Small intestine (tissue), 7 donors: ENCODE results near the gene TEX48. TPM values are rescaled to one million over a fixed set of nuclear protein-coding genes. Genes with fewer than 3 reads are reported as not detected.

Source experiments
- DNase-seq, 2 donors: peaks; one replicate each; pipeline versions ENCODE4 v3.0.0 to v3.0.0-alpha.2; 2013
- FAIRE-seq: peaks from 2 replicates; lab custom pipeline; 2012; peaks lifted over from hg19 to GRCh38; lab: Jason Lieb, UNC
- H3K27ac ChIP-seq, 3 donors: one replicate each; pipeline ENCODE4 v1.5.1; 2013; ENCODE audit warnings: low read length in 2 of 3, mild to moderate bottlenecking in 2 of 3, control low read depth in 1 of 3, inconsistent platforms in 1 of 3, low read depth in 1 of 3, moderate library complexity in 1 of 3
- H3K27me3 ChIP-seq, 3 donors: one replicate each; pipeline ENCODE4 v1.6.1; 2013; ENCODE audit warnings: low read length in 3 of 3, inconsistent platforms in 1 of 3; ENCODE audit not compliant: control insufficient read depth in 3 of 3, insufficient read depth in 3 of 3
- H3K36me3 ChIP-seq, 3 donors: one replicate each; pipeline ENCODE4 v1.6.1; 2013; ENCODE audit warnings: low read length in 3 of 3, inconsistent platforms in 1 of 3, low read depth in 1 of 3, mild to moderate bottlenecking in 1 of 3, moderate library complexity in 1 of 3; ENCODE audit not compliant: control insufficient read depth in 3 of 3, insufficient read depth in 2 of 3
- H3K4me1 ChIP-seq, 3 donors: one replicate each; pipeline ENCODE4 v1.6.1; 2013; ENCODE audit warnings: low read length in 2 of 3, inconsistent platforms in 1 of 3, low read depth in 1 of 3, mild to moderate bottlenecking in 1 of 3, moderate library complexity in 1 of 3; ENCODE audit not compliant: control insufficient read depth in 3 of 3, insufficient read depth in 2 of 3
- H3K4me3 ChIP-seq, 3 donors: one replicate each; pipeline ENCODE4 v1.5.1; 2013; ENCODE audit warnings: low read length in 3 of 3, control low read depth in 1 of 3, inconsistent platforms in 1 of 3, low read depth in 1 of 3, mild to moderate bottlenecking in 1 of 3, moderate library complexity in 1 of 3
- H3K9me3 ChIP-seq, 2 donors: one replicate each; pipeline ENCODE4 v1.6.1; 2013; ENCODE audit warnings: low read depth in 1 of 2, low read length in 1 of 2; ENCODE audit not compliant: control insufficient read depth in 2 of 2, insufficient read depth in 1 of 2
- WGBS, 3 donors: extraction: QIAGEN DNeasy Blood & Tissue Kit; methylation state at CpG; one replicate each; pipeline ENCODE4 v1.1.7; 2013; 5-methylcytosine and 5-hydroxymethylcytosine counted together
- polyA plus RNA-seq, 4 donors: library from polyadenylated mRNA; stranded (reverse) in 3 of 4; unstranded in 1 of 4; fragments of 200-250 nt in 3 of 4; fragments of 120-200 nt in 1 of 4; gene quantifications; one replicate each; pipeline versions ENCODE4 v1.2.1 to v1.2.3, GENCODE V29; 2013
- donor health status: healthy with polysubstance abuse.
- donor health status: control.
- donor health status: control.
- donor health status: Bipolar disorder and iron deficiency.
- donor health status: healthy.

TEX48 gene
- polyA plus RNA-seq, 4 donors = not detected

DNA sequence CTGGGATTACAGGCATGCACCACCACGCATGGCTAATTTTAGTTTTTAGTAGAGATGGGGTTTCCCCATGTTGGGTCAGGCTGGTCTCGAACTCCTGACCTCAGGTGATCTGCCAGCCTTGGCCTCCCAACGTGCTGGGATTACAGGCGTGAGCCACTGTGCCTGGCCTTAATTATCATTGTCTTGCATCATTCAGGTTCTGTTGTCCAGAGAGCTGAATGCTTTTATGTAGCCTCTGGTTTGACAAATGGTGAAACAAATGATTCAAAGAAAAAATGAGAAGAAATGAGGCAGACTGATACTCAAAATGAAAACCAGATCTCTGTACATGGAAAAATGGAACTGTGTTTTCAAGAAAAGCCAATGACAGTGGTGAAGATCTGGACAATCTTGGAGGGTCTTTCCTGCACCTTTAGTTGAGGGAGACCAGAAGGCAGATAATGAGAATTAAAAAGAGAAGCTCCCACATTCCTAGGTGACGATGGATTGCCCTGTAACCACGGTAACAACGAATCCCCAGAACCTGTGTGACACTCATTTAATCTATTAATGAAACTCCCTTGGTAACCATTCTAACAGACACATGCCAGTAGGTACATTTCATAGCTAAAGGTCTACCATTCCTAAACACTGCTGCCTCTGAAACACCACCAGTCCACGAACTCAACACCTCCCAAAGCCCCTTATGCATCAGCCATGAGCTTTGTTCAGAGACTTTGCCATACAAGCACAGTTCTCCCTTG lies 1.6 kb downstream of the TEX48 start:
- DNase-seq (no peak), FAIRE-seq (no peak)
- Histone ChIP-seq H3K4me1 (no peaks in the 10 kb centered on the region), H3K4me3 (no peak overlapping the region), H3K27ac (no peak overlapping the region), H3K9me3 (no peaks in the 10 kb centered on the region), H3K27me3 (no peaks in the 10 kb centered on the region), H3K36me3 (no peaks in the 10 kb centered on the region)
- WGBS, 3 donors = 63 to 74% (median 64%) methylated on average over 8 of the region's 8 CpGs

DNA sequence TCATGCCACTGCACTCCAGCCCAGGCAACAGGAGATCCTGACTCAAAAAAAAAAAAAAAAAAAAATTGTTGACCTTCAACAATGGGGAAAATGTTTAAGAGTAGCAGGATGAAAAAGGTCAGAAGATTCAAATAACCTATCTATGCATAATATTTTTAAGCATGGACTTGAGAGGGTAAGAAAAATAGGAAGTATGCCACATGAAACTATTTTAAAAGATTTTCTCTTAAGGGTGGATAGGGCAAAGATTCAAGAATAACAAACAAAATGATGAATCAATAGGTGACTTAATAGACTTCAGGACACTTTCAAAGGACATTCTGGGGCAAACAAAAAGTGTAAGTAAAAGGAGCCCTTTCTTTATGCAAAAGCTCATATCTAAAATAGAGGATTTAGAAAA lies 3.2 kb downstream of the TEX48 start:
- Histone ChIP-seq H3K27ac (no peak overlapping the region), H3K4me1 (no peaks in the 10 kb centered on the region), H3K27me3 (no peaks in the 10 kb centered on the region), H3K9me3 (no peaks in the 10 kb centered on the region), H3K36me3 (no peaks in the 10 kb centered on the region), H3K4me3 (no peak overlapping the region)
- FAIRE-seq (no peak), DNase-seq (no peak)

DNA sequence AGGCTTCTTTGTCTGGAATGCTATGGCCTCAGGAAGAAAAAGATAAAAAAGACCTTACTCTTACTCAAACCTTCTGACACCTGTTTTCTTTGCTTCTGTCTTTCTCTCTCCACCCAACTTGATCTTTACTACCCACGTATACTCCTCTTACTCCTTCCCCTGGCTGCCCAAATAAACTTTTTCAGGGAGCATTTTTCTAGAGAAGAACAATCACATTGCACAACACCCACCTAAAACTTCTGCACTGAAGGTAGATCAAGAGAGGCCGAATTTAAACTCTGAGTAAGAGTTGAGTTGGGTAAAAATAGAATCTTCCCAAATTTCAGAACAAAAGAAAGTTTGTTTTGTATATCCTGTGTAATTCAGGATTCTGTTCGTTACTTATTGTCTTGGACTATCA lies 3.9 kb downstream of the TEX48 start:
- WGBS, 3 donors = 75 to 82% (median 80%) methylated on average over 3 of the region's 3 CpGs
- DNase-seq (no peak), FAIRE-seq (no peak)
- Histone ChIP-seq H3K4me3 (no peak overlapping the region), H3K27me3 (no peaks in the 10 kb centered on the region), H3K27ac (no peak overlapping the region), H3K36me3 (no peaks in the 10 kb centered on the region), H3K9me3 (no peaks in the 10 kb centered on the region), H3K4me1 (no peaks in the 10 kb centered on the region)

DNA sequence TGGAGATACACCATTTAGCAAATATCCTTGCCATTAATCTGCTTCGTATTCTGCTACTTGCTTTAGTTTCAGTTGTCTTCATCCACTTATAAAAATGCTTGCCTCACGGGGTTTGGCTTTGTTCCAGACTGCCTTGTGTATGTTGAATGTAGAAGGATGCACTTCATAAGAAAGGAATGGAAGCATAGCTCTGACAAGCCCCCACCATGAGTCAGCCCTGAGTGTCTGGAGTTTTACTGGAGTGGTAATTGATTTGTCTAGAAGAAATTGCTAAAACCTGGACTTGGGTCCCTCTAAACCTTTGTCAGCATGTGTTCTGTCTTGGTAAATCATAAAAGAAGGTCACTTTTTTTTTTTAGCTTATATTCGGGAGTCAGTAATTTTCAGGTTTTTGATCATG lies 4.6 kb downstream of the TEX48 start:
- 30 to 51% (median 31%) methylated on average over 3 of the region's 3 CpGs for WGBS, 3 donors
- FAIRE-seq = no peak
- peak in 1 of 2 donors; percentile 76 for DNase-seq

DNA sequence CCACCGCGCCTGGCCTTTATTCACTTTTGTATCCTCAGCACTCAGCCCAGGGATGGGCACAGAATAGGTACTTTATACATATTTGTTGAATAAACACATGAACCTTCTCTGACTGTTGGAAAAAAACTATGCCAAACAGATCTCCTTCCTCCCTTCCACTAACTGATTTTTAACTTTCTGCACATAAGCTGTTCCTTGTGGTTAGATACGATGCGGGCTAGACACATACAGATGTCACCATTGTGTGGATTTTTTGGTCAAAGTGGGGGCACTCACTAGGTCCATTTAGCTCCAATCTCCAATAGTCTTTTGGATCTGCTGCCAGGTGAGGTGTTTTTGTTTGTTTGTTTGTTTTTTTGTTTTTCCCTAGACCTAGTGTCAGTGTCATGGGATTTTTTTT lies 5.1 kb downstream of the TEX48 start:
- Histone ChIP-seq H3K4me1 (no peaks in the 10 kb centered on the region), H3K9me3 (no peaks in the 10 kb centered on the region), H3K27ac (no peak overlapping the region), H3K4me3 (no peak overlapping the region), H3K36me3 (no peaks in the 10 kb centered on the region), H3K27me3 (no peaks in the 10 kb centered on the region)
- DNase-seq (no peak), FAIRE-seq (no peak)
- 87 to 96% (median 90%) methylated on average over 4 of the region's 4 CpGs for WGBS, 3 donors

More for the DNA sequence above, 4.6 kb downstream of the TEX48 start:
- Histone ChIP-seq H3K27me3 (no peaks in the 10 kb centered on the region), H3K36me3 (no peaks in the 10 kb centered on the region), H3K27ac (no peak overlapping the region), H3K4me3 (no peak overlapping the region), H3K4me1 (no peaks in the 10 kb centered on the region), H3K9me3 (no peaks in the 10 kb centered on the region)

DNA sequence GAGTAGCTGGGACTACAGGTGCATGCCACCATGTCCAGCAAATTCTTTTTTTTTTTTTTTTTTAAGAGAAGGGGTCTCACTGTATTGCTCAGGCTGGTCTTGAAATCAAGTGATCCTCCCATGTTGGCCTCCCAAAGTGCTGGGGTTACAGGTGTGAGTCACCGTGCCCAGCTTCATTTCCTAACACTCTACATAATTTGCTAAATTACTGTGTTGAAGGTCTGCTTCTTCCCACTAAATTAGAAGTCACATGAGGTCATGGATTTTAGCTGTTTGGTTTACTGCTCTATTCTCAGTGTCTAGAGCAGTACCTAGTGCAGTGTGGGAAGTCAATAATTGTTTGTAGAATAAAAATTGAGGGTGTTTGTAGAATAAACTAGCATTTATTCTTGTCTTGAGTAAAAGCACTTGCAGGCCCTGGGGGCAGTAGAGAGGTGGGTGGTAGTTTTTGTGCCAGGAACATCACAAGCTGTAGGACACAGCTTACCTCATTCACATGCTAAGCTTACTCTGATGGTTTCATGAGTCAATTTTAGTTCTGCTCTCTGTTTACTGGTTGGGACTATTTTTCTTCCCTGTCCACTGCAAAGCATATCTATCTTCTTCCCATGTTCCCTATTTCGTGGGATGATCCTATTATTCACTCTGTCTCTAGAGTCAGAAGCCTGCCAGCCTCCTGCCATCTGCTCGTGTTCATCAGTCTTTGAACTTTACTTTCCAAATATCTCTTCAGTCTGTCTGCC lies 7.0 kb downstream of the TEX48 start:
- Histone ChIP-seq H3K4me3 (no peak overlapping the region), H3K27ac (no peak overlapping the region), H3K36me3 (no peaks in the 10 kb centered on the region), H3K9me3 (no peaks in the 10 kb centered on the region), H3K4me1 (no peaks in the 10 kb centered on the region), H3K27me3 (no peaks in the 10 kb centered on the region)
- no peak for FAIRE-seq
- 70 to 79% (median 75%) methylated on average over 3 of the region's 3 CpGs for WGBS, 3 donors
- no peak for DNase-seq

DNA sequence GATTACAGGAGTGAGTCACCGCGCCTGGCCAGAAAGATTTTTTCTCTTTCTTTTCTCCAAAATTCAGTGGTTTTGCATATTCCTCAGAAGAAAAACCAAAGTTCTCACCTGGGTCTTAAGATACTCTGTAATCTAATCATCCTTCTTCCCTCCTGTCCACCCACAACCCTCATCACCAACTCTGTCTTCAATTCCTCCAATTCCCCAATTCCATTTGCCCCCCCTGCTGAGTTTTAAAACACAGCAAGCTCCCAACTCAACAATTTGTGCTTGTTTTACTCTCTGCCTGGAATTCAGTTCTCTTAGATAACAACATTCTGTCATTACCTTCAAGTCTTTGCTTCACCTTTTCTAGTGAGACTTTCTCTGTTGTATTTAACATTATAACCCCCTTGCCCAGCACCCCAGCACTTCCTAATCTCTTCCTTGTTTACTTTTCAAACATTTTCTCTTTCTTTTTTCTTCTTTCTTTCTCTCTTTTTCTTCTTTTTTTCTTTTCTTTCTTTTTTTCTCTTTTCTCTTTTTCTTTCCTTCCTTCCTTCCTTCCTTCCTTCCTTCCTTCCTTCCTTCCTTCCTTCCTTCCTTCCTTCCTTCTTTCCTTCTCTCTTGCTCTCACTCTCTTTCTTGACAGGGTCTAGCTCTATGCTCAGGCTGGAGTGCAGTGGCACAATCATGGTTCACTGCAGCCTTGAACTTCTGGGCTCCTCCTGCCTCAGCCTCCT lies 7.8 kb downstream of the TEX48 start:
- Histone ChIP-seq H3K27me3 (no peaks in the 10 kb centered on the region), H3K36me3 (no peaks in the 10 kb centered on the region), H3K27ac (no peak overlapping the region), H3K4me3 (no peak overlapping the region), H3K4me1 (no peaks in the 10 kb centered on the region), H3K9me3 (no peaks in the 10 kb centered on the region)
- FAIRE-seq (no peak), DNase-seq (no peak)
- 87 to 98% (median 95%) methylated on average over 2 of the region's 2 CpGs for WGBS, 3 donors

DNA sequence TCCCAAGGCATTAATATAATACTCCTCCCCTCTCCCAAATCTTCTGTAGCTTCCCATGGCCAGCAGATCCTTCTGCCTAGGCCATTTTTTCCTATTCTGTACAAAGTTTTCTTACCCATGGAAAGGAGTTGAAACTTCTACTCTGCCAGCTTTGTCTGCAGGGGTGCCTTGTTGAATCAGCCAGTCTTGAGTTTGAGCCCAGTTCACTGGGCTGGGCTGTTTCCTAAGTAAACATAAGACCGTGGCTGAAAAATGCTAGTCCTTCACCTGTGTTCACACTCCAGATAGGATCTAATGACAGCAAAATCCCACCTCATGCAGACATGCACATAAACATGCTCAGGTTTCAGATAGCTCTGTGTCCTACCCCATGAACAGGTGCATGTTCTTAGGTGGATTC lies 10.4 kb downstream of the TEX48 start:
- no peak overlapping the region for H3K27ac ChIP-seq
- H3K27me3 ChIP-seq = peaks cover 0 to 3% (median 0%) of the 10 kb centered on the region in 3 donors
- H3K4me3 ChIP-seq = no peak overlapping the region
- H3K36me3 ChIP-seq = no peaks in the 10 kb centered on the region
- WGBS, 3 donors = 4 to 29% (median 19%) methylated on average over 1 of the region's 1 CpG
- FAIRE-seq (no peak), DNase-seq (no peak)
- H3K9me3 ChIP-seq = no peaks in the 10 kb centered on the region
- no peaks in the 10 kb centered on the region for H3K4me1 ChIP-seq
